ENCODE data around the gene RGSL1. TPM values are rescaled to one million over a fixed set of nuclear protein-coding genes. Genes with fewer than 3 reads are reported as not detected.

Gene RGSL1
- total and polyA plus RNA-seq, 5 donors: not detected

DNA sequence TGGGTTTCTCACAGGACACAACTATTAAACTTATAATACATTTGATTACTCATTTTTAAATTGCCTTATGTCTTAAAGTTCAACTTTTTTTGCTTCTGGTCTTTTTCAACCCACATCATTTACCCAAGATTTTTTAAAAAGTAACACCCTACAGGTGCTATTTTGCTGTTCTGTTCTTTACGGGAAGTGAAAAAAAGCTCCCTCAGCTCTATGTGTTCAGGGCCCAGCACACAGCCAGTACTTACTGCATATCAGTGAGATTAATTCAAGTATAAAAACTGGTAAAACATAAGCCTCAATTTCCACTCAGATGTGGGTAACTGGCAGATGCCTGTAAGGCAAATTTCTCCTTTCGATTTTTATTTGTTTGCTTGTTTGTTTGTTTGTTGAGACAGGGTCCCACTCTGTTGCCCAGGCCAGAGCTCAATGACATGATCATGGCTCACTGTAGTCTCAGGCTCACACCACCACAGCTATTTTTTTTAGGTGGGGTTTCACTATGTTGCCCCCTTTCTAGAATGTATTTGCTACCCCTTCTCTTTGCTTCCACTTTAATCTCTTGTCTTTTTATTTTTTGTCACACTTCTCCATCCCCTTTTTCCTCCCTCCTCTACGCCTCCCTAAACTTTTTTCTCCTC, 118.8 kb downstream of the RGSL1 start:
- WGBS: 92% methylated on average over 3 of the region's 3 CpGs
- Histone ChIP-seq H3K4me3 (ENCODE audit: low read length) (no peak overlapping the region), H3K27me3 (ENCODE audit: control insufficient read depth, insufficient read depth) (no peaks in the 10 kb centered on the region), H3K4me1 (ENCODE audit: control insufficient read depth, insufficient read depth, low read length) (no peaks in the 10 kb centered on the region), H3K9me3 (ENCODE audit: control insufficient read depth, low read length) (no peaks in the 10 kb centered on the region), H3K27ac (ENCODE audit: low read length) (no peak overlapping the region)
- ATAC-seq: no peak
- no peak for DNase-seq
- intact Hi-C loops (cut with DNase I): no loop called here

DNA sequence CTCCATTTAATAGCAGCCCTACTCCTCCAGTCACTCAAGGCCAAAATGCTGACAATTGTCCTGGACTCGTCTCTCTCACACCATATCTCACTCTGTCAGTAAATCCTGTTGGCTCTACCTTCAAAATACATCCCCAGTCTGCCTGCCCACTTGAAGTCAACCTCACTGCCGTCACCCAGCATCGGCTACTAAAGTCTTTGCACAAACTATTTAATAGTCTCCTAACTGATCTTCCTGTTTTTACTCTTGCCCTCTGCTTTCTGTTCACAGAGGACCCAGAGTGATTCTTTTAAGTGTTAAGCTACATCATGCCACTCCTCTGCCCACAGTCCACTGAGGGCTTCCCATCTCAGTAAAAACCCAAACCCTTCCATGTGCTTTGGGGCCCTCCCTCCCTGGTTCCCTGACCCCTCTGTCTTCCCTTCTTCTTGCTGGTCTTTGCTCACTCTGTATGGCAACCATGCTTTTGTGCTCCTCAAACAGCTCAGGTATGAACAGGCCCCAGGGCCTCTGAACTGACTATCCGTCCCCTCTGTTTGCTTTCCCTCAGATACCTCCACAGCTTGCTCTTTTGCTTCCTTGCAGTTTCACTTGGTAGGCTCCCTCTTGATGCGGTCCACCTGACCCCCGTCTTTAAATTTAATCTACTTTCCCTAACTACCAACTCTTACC, 120.1 kb downstream of the RGSL1 start:
- Histone ChIP-seq H3K4me3 (ENCODE audit: low read length) (no peak overlapping the region), H3K9me3 (ENCODE audit: control insufficient read depth, low read length) (no peaks in the 10 kb centered on the region), H3K4me1 (ENCODE audit: control insufficient read depth, insufficient read depth, low read length) (no peaks in the 10 kb centered on the region), H3K27ac (ENCODE audit: low read length) (no peak overlapping the region), H3K27me3 (ENCODE audit: control insufficient read depth, insufficient read depth) (no peaks in the 10 kb centered on the region)
- DNase-seq (no peak), ATAC-seq (peak in 1 of 2 donors; percentile 11)
- intact Hi-C loops (cut with DNase I): no loop called here
- 85% methylated on average over 6 of the region's 6 CpGs for WGBS

DNA sequence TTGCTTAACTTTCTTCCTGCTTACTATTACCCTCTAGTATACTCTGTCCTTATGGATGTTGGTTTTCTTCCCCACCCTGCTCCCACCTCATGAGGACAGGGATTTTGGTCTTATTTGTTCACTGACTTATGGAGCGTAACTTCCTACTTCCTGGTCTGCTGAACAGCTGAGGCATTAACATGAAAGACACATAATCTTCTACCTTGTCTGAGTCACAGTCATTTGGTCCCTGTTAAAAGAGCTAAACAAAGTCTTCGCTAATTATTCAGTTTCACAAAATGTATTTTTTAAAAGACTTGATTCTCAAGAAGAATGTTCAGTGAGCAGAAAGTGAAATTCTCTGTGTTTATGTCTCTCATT, 120.6 kb downstream of the RGSL1 start:
- ATAC-seq (no peak), DNase-seq (no peak)
- no peaks in the 10 kb centered on the region for H3K4me1 ChIP-seq (ENCODE audit: control insufficient read depth, insufficient read depth, low read length)
- intact Hi-C loops (cut with DNase I): no loop called here
- no peaks in the 10 kb centered on the region for H3K9me3 ChIP-seq (ENCODE audit: control insufficient read depth, low read length)
- H3K4me3 ChIP-seq (ENCODE audit: low read length): no peak overlapping the region
- 96% methylated on average over 2 of the region's 2 CpGs for WGBS
- no peaks in the 10 kb centered on the region for H3K27me3 ChIP-seq (ENCODE audit: control insufficient read depth, insufficient read depth)
- no peak overlapping the region for H3K27ac ChIP-seq (ENCODE audit: low read length)

DNA sequence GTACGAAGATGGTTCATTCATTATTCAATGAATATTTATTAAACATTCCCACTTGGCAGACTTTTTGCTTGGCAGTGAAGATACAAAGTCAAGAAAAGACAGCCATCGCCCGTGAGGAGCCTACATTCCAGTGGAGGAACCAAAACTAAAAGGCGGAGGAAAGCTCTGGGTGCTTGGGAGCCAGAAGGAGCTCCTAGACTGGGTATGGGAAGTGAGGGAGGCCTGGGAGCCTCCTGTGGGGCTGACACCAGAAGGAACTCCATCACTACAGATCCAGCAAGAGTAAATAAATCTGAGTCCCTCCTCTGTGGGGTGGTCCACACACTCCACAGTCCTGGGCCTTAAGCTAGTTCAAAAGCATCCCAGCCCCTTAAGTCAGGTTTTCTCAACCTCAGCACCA, 124.2 kb downstream of the RGSL1 start:
- ATAC-seq: no peak
- no peaks in the 10 kb centered on the region for H3K9me3 ChIP-seq (ENCODE audit: control insufficient read depth, low read length)
- 94% methylated on average over 4 of the region's 4 CpGs for WGBS
- H3K27me3 ChIP-seq (ENCODE audit: control insufficient read depth, insufficient read depth): no peaks in the 10 kb centered on the region
- no peaks in the 10 kb centered on the region for H3K4me1 ChIP-seq (ENCODE audit: control insufficient read depth, insufficient read depth, low read length)
- H3K4me3 ChIP-seq (ENCODE audit: low read length): no peak overlapping the region
- no peak for DNase-seq
- intact Hi-C loops (cut with DNase I): no loop called here
- no peak overlapping the region for H3K27ac ChIP-seq (ENCODE audit: low read length)

DNA sequence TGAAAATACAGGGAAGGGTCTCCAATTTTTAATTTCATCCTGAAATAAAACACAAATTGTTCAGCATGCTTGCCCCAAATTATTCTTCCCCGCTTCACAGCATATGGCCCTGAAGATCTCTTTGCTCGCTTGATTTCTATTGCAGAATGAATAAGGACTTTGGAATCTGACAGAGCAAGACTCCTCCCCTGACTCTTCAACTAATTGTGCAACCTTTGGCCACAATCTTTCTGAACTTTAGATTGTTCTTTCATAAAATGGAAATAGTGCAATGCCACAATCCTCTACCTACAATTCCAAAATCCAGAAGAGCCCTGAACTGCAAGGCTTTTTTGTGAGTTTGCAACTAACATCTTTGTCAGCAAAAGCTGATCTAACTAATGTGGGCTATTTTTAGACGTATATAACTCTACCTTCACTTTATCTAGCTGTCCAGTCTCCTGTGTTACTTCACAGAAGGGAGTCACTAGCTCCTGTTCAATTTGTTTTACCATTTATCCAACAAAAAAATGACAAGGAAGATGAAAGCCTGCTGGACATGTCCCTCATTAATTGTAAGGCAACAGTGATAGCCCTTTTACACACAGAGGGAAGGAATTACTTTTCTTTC, 125.7 kb downstream of the RGSL1 start:
- 65% methylated on average over 3 of the region's 3 CpGs for WGBS
- ATAC-seq: peak in 1 of 2 donors; percentile 56

DNA sequence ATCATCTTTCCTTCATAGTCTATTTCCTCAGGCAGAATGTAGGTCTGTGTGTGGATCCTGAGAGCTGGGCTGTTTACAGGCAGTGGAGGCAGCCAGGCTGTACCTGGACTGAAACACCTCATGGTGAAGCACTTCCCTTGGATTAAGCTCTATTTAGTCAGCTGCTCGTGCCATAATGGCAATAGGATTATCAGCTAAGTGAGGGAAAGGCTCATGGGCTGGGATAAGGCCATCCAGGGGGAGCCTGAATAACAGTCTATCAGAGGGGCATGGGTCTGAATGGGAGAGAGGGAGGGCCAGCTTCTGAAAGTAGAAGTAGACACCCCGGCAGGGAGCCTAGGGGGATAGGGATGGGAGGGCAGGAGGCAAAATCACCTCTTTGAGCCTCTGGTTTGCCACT, 130.8 kb downstream of the RGSL1 start:
- ATAC-seq: no peak
- intact Hi-C loops (cut with DNase I): loop anchor here in 2 of 4 donors (10.0 kb wide), 2 partner anchors 136 to 496 kb away; no protein-coding TSS in a partner anchor

More for the DNA sequence above, 125.7 kb downstream of the RGSL1 start:
- Histone ChIP-seq H3K9me3 (ENCODE audit: control insufficient read depth, low read length) (no peaks in the 10 kb centered on the region), H3K4me1 (ENCODE audit: control insufficient read depth, insufficient read depth, low read length) (no peaks in the 10 kb centered on the region), H3K4me3 (ENCODE audit: low read length) (no peak overlapping the region), H3K27me3 (ENCODE audit: control insufficient read depth, insufficient read depth) (no peaks in the 10 kb centered on the region), H3K27ac (ENCODE audit: low read length) (no peak overlapping the region)
- DNase-seq: no peak
- intact Hi-C loops (cut with DNase I): no loop called here

DNA sequence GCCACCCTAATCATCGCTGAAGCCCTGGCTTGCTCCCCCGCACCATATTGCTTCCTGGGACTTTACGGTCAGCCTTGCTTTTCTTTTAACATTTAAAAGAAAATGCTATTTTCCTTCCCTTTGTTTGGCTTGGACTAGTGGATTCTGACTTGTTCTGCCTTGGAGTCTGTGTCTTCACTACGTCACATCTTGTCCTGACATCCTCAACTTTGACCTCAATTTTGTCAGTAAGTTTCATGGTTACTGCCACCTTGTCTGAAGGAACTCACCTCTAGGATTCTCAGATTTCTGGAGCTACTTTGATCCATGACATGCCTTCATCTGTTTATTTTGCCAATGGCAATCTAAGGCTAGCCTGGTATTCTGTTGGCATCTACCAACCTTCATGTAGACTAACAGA, 134.8 kb downstream of the RGSL1 start:
- no peaks in the 10 kb centered on the region for H3K27me3 ChIP-seq (ENCODE audit: control insufficient read depth, insufficient read depth)
- peaks cover 3% of the 10 kb centered on the region for H3K4me1 ChIP-seq (ENCODE audit: control insufficient read depth, insufficient read depth, low read length)
- H3K4me3 ChIP-seq (ENCODE audit: low read length): no peak overlapping the region
- intact Hi-C loops (cut with DNase I): loop anchor here in 2 of 4 donors (10.0 kb wide), 2 partner anchors 140 to 500 kb away; no protein-coding TSS in a partner anchor
- H3K27ac ChIP-seq (ENCODE audit: low read length): no peak overlapping the region
- ATAC-seq (no peak), DNase-seq (peak in 1 of 3 donors; percentile 46)
- no peaks in the 10 kb centered on the region for H3K9me3 ChIP-seq (ENCODE audit: control insufficient read depth, low read length)
- 92% methylated on average over 4 of the region's 4 CpGs for WGBS

More for the DNA sequence above, 130.8 kb downstream of the RGSL1 start:
- Histone ChIP-seq H3K9me3 (ENCODE audit: control insufficient read depth, low read length) (no peaks in the 10 kb centered on the region), H3K27ac (ENCODE audit: low read length) (no peak overlapping the region), H3K4me3 (ENCODE audit: low read length) (no peak overlapping the region), H3K27me3 (ENCODE audit: control insufficient read depth, insufficient read depth) (no peaks in the 10 kb centered on the region), H3K4me1 (ENCODE audit: control insufficient read depth, insufficient read depth, low read length) (peaks cover 3% of the 10 kb centered on the region)
- DNase-seq: no peak
- WGBS: 90% methylated on average over 2 of the region's 2 CpGs

DNA sequence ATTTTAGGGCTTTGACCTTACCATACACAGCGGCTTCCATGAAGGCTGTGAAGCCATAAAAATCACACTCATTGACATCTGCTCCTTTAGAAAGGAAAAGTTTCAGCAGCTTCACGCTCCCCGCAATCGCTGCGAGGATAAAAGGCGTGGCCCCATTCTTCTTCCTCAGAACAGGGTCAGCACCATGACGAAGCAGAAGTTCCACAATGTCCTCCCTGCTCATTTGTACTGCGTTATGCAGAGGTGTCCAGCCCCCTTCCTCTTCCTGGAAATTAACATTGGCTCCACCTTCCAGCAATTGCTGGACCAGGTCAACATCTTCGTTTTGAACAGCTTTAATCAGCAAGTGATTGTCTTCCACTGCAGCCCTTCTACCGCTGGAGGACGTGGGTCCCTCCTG, 136.4 kb downstream of the RGSL1 start:
- DNase-seq: no peak
- Histone ChIP-seq H3K27me3 (ENCODE audit: control insufficient read depth, insufficient read depth) (no peaks in the 10 kb centered on the region), H3K4me1 (ENCODE audit: control insufficient read depth, insufficient read depth, low read length) (peaks cover 3% of the 10 kb centered on the region), H3K4me3 (ENCODE audit: low read length) (no peak overlapping the region), H3K9me3 (ENCODE audit: control insufficient read depth, low read length) (no peaks in the 10 kb centered on the region), H3K27ac (ENCODE audit: low read length) (no peak overlapping the region)
- no peak for ATAC-seq
- 93% methylated on average over 11 of the region's 11 CpGs for whole genome bisulfite sequencing
- intact Hi-C loops (cut with DNase I): loop anchor here in 2 of 4 donors (10.0 kb wide), 2 partner anchors 142 to 502 kb away; no protein-coding TSS in a partner anchor

DNA sequence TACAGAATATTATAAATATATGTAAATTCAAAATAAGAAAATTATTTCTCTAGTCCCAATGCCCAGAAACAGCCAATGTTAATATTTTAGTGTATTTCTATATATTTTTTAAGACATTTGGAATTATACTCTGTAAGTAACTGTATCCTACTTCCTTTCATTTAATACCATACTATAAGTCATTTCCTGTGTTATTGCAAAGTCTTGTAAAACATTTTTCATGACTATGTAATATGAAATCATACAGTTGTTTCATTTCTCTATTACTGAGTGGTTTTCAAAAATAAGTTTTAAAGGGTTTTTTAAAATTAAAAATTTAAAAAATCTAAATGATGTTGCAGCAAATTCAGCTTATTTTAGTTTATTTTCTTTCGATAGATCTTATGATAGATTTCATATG, 137.1 kb downstream of the RGSL1 start:
- H3K27ac ChIP-seq (ENCODE audit: low read length): no peak overlapping the region
- DNase-seq (no peak), ATAC-seq (no peak)
- peaks cover 3% of the 10 kb centered on the region for H3K4me1 ChIP-seq (ENCODE audit: control insufficient read depth, insufficient read depth, low read length)
- 0% methylated on average over 1 of the region's 1 CpG for WGBS
- no peak overlapping the region for H3K4me3 ChIP-seq (ENCODE audit: low read length)
- no peaks in the 10 kb centered on the region for H3K9me3 ChIP-seq (ENCODE audit: control insufficient read depth, low read length)
- intact Hi-C loops (cut with DNase I): loop anchor here in 2 of 4 donors (10.0 kb wide), 2 partner anchors 142 to 502 kb away; no protein-coding TSS in a partner anchor
- H3K27me3 ChIP-seq (ENCODE audit: control insufficient read depth, insufficient read depth): no peaks in the 10 kb centered on the region

DNA sequence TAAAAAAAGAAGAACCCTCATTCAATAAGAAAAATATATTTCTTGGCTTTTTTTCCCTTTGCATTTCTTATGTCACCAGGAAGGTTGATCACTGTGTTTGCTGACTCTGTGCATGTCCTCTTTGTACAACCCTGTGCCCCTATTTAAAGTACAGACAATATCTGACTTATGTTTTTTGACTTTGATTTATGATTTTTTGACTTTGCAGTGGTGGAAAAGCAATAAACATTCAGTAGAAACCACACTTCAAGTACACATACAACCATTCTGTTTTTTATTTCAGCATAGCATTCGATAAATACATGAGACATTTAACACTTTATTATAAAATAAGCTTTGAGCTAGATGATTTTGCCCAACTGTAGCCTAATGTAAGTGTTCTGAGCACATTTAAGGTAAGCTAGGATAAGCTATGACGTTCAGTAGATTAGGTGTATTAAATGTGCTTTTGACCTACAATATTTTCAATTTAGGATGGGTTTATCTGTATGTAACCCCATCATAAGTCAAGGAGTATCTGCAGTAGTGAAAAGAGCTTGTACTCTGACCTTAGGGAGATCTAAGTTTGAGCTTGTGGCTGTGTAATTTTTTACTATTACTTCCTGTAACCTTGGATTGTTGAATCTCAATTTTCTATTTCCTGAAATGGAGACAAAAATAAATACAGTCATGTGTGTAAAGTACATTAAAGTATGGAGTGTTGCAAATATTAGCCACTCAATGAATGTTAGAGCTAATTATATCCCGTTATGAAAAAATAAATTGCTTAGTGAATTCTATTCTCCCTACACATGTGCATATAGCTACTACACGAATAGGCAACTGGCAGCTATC, 137.9 kb downstream of the RGSL1 start:
- Histone ChIP-seq H3K4me1 (ENCODE audit: control insufficient read depth, insufficient read depth, low read length) (peaks cover 3% of the 10 kb centered on the region), H3K4me3 (ENCODE audit: low read length) (peak overlapping the region; percentile 66), H3K27ac (ENCODE audit: low read length) (no peak overlapping the region), H3K9me3 (ENCODE audit: control insufficient read depth, low read length) (no peaks in the 10 kb centered on the region), H3K27me3 (ENCODE audit: control insufficient read depth, insufficient read depth) (no peaks in the 10 kb centered on the region)
- DNase-seq (no peak), ATAC-seq (no peak)
- intact Hi-C loops (cut with DNase I): loop anchor here in 2 of 4 donors (10.0 kb wide), 2 partner anchors 143 to 503 kb away; no protein-coding TSS in a partner anchor
- 46% methylated on average over 4 of the region's 4 CpGs for WGBS

Measured in right cardiac atrium (tissue), 5 donors.